ENCODE measurements around the gene ZNF836. TPM values are rescaled to one million over a fixed set of nuclear protein-coding genes. Genes with fewer than 3 reads are reported as not detected.

Gene ZNF836
- polyA plus RNA-seq (2011; rRNA removed), result 0.83 and 0.85 TPM in 2 replicates
- polyA plus RNA-seq (2012; cell fraction: cytosol; rRNA removed), result 0.36 and 0.41 TPM in 2 replicates
- polyA plus RNA-seq (2012; cell fraction: nucleus; rRNA removed), result 0.21 and 0.52 TPM in 2 replicates
- polyA plus RNA-seq (2017; fragmentation: RNase III; extraction: RNeasy Plus Mini Kit Qiagen cat#74134 plus additional on column Dnase treatment), result 0.50 to 0.81 TPM (median 0.76 TPM) in 3 replicates
- 0.19 and 1.0 TPM in 2 replicates for polyA minus RNA-seq (2011; rRNA and poly(A)+ RNA removed)

GRCh38 chr19:52171321-52172169 is at the start of gene ZNF836:
Gene ZNF836 (minus strand): TSS chr19:52171621. CDS start chr19:52168072, 3,549 bp downstream.
- 17% methylated on average over 32 of the region's 37 CpGs for WGBS (ENCODE audit: missing lambda C conversion rate)
- TF ChIP-seq RCOR1 (IDR thresholded peaks at IDR 0.05; ENCODE audit: low read depth, low read length) (no peak), KDM5A (IDR thresholded peaks at IDR 0.05) (no peak), E2F6 (IDR thresholded peaks at IDR 0.05; ENCODE audit: borderline replicate concordance, low read depth) (no peak), NPAS2 (CRISPR knock-in tag; IDR thresholded peaks at IDR 0.05; ENCODE audit: borderline replicate concordance) (no peak), MAX (IDR thresholded peaks at IDR 0.05) (no peak), HEYL (CRISPR knock-in tag; IDR thresholded peaks at IDR 0.05) (no peak), HMGXB4 (CRISPR knock-in tag; IDR thresholded peaks at IDR 0.05; ENCODE audit: borderline replicate concordance) (no peak), RAD21 (conservative IDR thresholded peaks at IDR 0.05 in 1 of 2, IDR thresholded peaks at IDR 0.05 in 1 of 2) (no peak), SREBF2 (IDR thresholded peaks at IDR 0.05) (no peak), JUN (IDR thresholded peaks at IDR 0.05) (no peak), CBX8 (IDR thresholded peaks at IDR 0.05) (no peak), HDAC2 (IDR thresholded peaks at IDR 0.05) (no peak), EHMT2 (IDR thresholded peaks at IDR 0.05; ENCODE audit: low read depth) (no peak)
- POLR2A ChIA-PET, result no interaction called here
- H3K27ac ChIP-seq, result peak within 1 kb of the TSS; percentile 56 to 70
- CTCF ChIA-PET, result no interaction called here
- peak; percentile 86 to 93 for ATAC-seq
- peaks cover 78% of the 10 kb centered on the region for H3K9me3 ChIP-seq
- FAIRE-seq, result no peak
- peak; percentile 54 to 69 for DNase-seq (ENCODE audit: low read depth in 1 of 2, low spot score in 1 of 2)
- peak within 1 kb of the TSS; percentile 80 for H3K4me2 ChIP-seq
- H3K4me3 ChIP-seq, result peak within 1 kb of the TSS; percentile 58
- no peaks in the 10 kb centered on the region for H3K4me1 ChIP-seq

GRCh38 chr19:52221031-52221430 is 49.6 kb upstream of the ZNF836 start:
- ATAC-seq (no peak), FAIRE-seq (no peak), DNase-seq (ENCODE audit: low read depth in 1 of 2, low spot score in 1 of 2) (no peak)
- Histone ChIP-seq H3K27ac (no peak overlapping the region), H3K4me3 (no peak overlapping the region), H3K9me3 (peaks cover 94% of the 10 kb centered on the region), H3K4me2 (no peak overlapping the region), H3K4me1 (no peaks in the 10 kb centered on the region)
- TF ChIP-seq NR3C1 (IDR thresholded peaks at IDR 0.05) (no peak), HEYL (CRISPR knock-in tag; IDR thresholded peaks at IDR 0.05) (no peak), JUN (IDR thresholded peaks at IDR 0.05) (no peak), ZFP36 (IDR thresholded peaks at IDR 0.05; ENCODE audit: borderline replicate concordance, partially characterized antibody) (no peak), HOXB13 (CRISPR knock-in tag; IDR thresholded peaks at IDR 0.05; ENCODE audit: low read depth) (no peak), MAX (IDR thresholded peaks at IDR 0.05) (no peak)
- ChIA-PET CTCF (no interaction called here), POLR2A (no interaction called here)
- 98% methylated on average over 6 of the region's 6 CpGs for WGBS (ENCODE audit: missing lambda C conversion rate)

- Histone ChIP-seq H3K9me3 (peaks cover 91% of the 10 kb centered on the region), H3K27ac (no peak overlapping the region), H3K4me3 (no peak overlapping the region), H3K4me1 (no peaks in the 10 kb centered on the region), H3K4me2 (no peak overlapping the region)
- FAIRE-seq (no peak), ATAC-seq (no peak), DNase-seq (ENCODE audit: low read depth in 1 of 2, low spot score in 1 of 2) (no peak)
- CTCF ChIA-PET, result interaction anchor here (1.1 to 1.4 kb wide), 2 partner anchors 11 to 17 kb away, joined by 3 to 5 read pairs; no protein-coding TSS in a partner anchor
- WGBS (ENCODE audit: missing lambda C conversion rate), result 96% methylated on average over 8 of the region's 8 CpGs
- POLR2A ChIA-PET, result no interaction called here
- TF ChIP-seq E2F6 (IDR thresholded peaks at IDR 0.05; ENCODE audit: borderline replicate concordance, low read depth) (no peak), NFE2L2 (conservative IDR thresholded peaks at IDR 0.05; ENCODE audit: low read length) (no peak), RNF2 (IDR thresholded peaks at IDR 0.05; ENCODE audit: borderline replicate concordance, low read depth) (no peak), JUNB (IDR thresholded peaks at IDR 0.05) (no peak), PHF8 (IDR thresholded peaks at IDR 0.05; ENCODE audit: borderline replicate concordance, low read depth) (no peak), REST (IDR thresholded peaks at IDR 0.05) (no peak), KDM5A (IDR thresholded peaks at IDR 0.05) (no peak), BHLHE40 (IDR thresholded peaks at IDR 0.05; ENCODE audit: low read depth, low read length) (no peak), SMC3 (IDR thresholded peaks at IDR 0.05) (no peak)
These were observed 48.2 kb upstream of the ZNF836 start for GRCh38 chr19:52219611-52220010.

All from A549 (cell line).